GM10266 (cell line): ENCODE results near the gene TUBB2B.

Source experiments
- DNase-seq: peaks from one replicate; pipeline ENCODE4 v3.0.0; 2012; ENCODE audit errors: extremely low spot score
- TF ChIP-seq, protein P1 (sequence below): IDR thresholded peaks from 2 replicates; pipeline ENCODE4 v1.5.1; 2012; ENCODE audit warnings: mild to moderate bottlenecking, low read depth; ENCODE audit not compliant: control insufficient read depth, insufficient read depth; ENCODE audit errors: missing control alignments

The TUBB2B gene

GRCh38 chr6:3258201-3258600, 30.7 kb upstream of the TUBB2B start:
- TF ChIP-seq, protein P1, sequence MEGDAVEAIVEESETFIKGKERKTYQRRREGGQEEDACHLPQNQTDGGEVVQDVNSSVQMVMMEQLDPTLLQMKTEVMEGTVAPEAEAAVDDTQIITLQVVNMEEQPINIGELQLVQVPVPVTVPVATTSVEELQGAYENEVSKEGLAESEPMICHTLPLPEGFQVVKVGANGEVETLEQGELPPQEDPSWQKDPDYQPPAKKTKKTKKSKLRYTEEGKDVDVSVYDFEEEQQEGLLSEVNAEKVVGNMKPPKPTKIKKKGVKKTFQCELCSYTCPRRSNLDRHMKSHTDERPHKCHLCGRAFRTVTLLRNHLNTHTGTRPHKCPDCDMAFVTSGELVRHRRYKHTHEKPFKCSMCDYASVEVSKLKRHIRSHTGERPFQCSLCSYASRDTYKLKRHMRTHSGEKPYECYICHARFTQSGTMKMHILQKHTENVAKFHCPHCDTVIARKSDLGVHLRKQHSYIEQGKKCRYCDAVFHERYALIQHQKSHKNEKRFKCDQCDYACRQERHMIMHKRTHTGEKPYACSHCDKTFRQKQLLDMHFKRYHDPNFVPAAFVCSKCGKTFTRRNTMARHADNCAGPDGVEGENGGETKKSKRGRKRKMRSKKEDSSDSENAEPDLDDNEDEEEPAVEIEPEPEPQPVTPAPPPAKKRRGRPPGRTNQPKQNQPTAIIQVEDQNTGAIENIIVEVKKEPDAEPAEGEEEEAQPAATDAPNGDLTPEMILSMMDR = no peak
- DNase-seq = no peak

DNA sequence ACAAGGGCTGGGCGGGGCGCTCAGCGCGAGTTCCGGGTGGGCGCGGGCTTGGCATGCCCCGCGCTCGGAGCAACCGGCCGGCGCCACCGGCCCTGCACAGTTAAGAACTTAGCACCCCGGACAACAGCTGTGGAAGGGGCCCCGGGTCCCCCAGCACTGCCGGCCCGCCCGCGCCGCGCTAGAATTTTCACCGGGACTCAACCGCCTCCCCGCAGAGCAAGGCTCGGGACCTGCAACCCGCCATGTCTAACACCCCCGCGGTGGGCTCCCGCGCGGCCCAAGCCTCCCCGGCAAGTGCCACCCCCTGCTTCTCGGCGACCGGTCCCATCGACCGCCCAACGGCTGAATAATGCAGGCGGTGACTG, 26.1 kb upstream of the TUBB2B start:
- TF ChIP-seq, protein P1 = no peak
- DNase-seq = no peak

- TF ChIP-seq, protein P1 = no peak
- DNase-seq = no peak
These were observed 25.6 kb upstream of the TUBB2B start for GRCh38 chr6:3252861-3253596.

- DNase-seq = no peak
These were observed 24.9 kb upstream of the TUBB2B start for GRCh38 chr6:3252369-3252768.

GRCh38 chr6:3251462-3252314, 24.2 kb upstream of the TUBB2B start:
- TF ChIP-seq, protein P1 = peak; percentile 92
- DNase-seq = peak; percentile 91

More at GRCh38 chr6:3252369-3252768, 24.9 kb upstream of the TUBB2B start:
- TF ChIP-seq, protein P1 = no peak

DNA sequence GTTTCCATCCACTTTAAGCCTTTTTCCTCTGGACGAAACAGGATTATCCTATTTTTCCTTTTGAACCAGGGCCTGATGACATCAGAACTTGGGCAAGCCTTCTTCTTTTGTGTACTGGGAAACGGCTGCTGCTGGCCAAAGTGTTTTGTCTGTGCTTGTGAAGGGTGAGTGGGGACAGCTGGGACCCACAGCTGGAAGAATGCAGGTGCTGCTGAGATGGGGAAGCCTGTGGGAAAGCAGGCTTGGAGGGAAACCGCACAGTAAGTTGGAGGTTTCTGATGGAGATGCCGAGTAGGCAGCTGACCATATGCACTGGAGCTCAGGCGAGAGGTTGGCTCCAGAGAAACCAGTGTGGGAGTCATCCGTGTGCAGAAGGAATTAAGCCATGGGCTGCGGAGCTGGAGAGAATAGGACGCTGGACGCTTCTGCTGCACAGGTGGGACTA, 22.8 kb upstream of the TUBB2B start:
- TF ChIP-seq, protein P1 = no peak
- DNase-seq = no peak

DNA sequence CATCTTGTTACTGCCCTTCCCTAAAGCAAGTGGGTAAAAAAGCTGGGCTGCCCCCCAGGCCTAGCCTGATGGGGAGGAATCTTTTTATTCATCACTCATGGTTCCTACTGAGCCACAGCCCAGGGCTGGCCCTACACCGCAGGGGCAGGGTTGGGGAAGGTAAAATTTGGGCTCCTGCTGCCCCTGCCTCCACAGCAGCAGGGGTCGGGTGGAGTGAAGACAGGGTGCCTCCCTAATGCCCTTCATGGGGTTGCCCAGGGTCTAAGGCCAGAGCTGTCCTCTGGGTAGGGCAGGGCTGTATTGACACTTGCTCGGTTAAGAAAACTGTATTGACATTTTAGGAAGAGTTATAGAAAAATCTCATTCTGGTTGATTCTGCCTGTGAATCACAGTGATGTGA, 22.4 kb upstream of the TUBB2B start:
- DNase-seq = no peak
- TF ChIP-seq, protein P1 = no peak
